Measurements from ENCODE around the gene IRF2BP2. TPM values are rescaled to one million over a fixed set of nuclear protein-coding genes. Genes with fewer than 3 reads are reported as not detected.

The IRF2BP2 gene
- total and polyA plus RNA-seq, 2 of the 13 experiments (the other 11 are each of a cell fraction or from before 2014, with no cell fraction given), result 140 to 147 TPM

DNA sequence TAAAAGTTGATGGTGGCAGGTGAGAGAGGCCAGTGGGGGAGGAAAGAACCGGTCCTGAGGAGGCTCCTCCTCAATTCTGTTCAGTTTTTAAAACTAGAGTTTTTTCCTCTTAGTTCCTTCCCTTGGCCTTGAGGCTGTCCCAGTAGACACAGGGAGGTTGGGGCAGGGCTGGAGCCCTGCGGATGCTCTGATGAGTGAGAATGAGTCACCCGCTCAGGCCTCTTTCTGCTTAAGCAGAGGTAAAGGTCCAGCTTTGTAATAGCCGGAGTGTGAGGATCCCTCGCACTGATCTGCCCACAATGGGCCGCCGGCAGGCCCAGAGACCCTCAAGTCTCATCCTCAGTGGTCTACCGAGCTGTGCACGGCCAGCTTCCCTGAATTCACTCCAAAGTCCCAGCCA, 49.6 kb upstream of the IRF2BP2 start:
- Histone ChIP-seq H3K9ac (ENCODE audit: insufficient read depth, low read depth, low read length) (no peak overlapping the region), H3K27ac (ENCODE audit: extremely low read length, insufficient read depth, low read length) (no peak overlapping the region), H3K27me3 (ENCODE audit: control insufficient read depth in 1 of 2, insufficient read depth in 2 of 2, low read length in 2 of 2) (no peaks in the 10 kb centered on the region), H3K4me2 (ENCODE audit: low read depth, low read length) (no peak overlapping the region; the same call in 1 of the 2 replicates), H2AFZ (ENCODE audit: low read length) (no peak overlapping the region), H3K4me3 (replicated peaks in 1 of 3; ENCODE audit: insufficient read depth in 1 of 3, low read depth in 2 of 3, low read length in 3 of 3) (no peak overlapping the region), H3K9me3 (ENCODE audit: low read length) (no peaks in the 10 kb centered on the region), H4K20me1 (ENCODE audit: insufficient read depth, low read length) (no peaks in the 10 kb centered on the region), H3K36me3 (replicated peaks in 1 of 2; ENCODE audit: control insufficient read depth in 1 of 2, insufficient read depth in 2 of 2, low read length in 2 of 2) (no peaks in the 10 kb centered on the region), H3K79me2 (ENCODE audit: insufficient read depth, low read length) (no peaks in the 10 kb centered on the region), H3K4me1 (ENCODE audit: insufficient read depth, low read length) (peaks cover 76% of the 10 kb centered on the region)
- DNase-seq (ENCODE audit: low spot score) (peak; percentile 30), FAIRE-seq (no peak), ATAC-seq (peak; percentile 66)
- in situ Hi-C loops (cut with HindIII; ENCODE audit: extremely low pct_ligation_motif_present, low pct_unique_long_range_greater_than_20kb) (no loop called here), intact Hi-C loops (cut with micrococcal nuclease; ENCODE audit: unreplicated experiment) (no loop called here)
- BruUV-seq (replicated peaks), result no TSS peak
- ChIA-PET POLR2A (interaction anchor here (0.9 to 3.7 kb wide), 8 partner anchors 13 to 59 kb away, joined by 3 to 41 read pairs (median 6); partner anchors contain the start of gene IRF2BP2), CTCF (ENCODE audit: low intra/inter-chr PET ratio, low total read pairs) (no interaction called here)
- WGBS (ENCODE audit: low lambda C conversion rate), result 27% methylated on average over 2 of the region's 9 CpGs
- no peak for TF ChIP-seq GZF1 (CRISPR knock-in tag; IDR thresholded peaks at IDR 0.05)
- TF ChIP-seq ZNF282 (IDR thresholded peaks at IDR 0.05; ENCODE audit: partially characterized antibody), result no peak
- no peak for TF ChIP-seq ZSCAN25 (CRISPR knock-in tag; IDR thresholded peaks at IDR 0.05)
- TF ChIP-seq SIN3B (IDR thresholded peaks at IDR 0.05; ENCODE audit: low read length), result no peak
- no peak for TF ChIP-seq JUNB (CRISPR knock-in tag; IDR thresholded peaks at IDR 0.05; ENCODE audit: borderline replicate concordance)
- no peak for TF ChIP-seq MAFK (conservative IDR thresholded peaks at IDR 0.05 in 1 of 2, IDR thresholded peaks at IDR 0.05 in 1 of 2; ENCODE audit: low read length in 2 of 2)
- TF ChIP-seq FOSL1 (CRISPR knock-in tag; IDR thresholded peaks at IDR 0.05; ENCODE audit: borderline replicate concordance), result 0 out of 2 replicates have a peak, but pooled peaks have one; percentile 33
- TF ChIP-seq, protein P1, sequence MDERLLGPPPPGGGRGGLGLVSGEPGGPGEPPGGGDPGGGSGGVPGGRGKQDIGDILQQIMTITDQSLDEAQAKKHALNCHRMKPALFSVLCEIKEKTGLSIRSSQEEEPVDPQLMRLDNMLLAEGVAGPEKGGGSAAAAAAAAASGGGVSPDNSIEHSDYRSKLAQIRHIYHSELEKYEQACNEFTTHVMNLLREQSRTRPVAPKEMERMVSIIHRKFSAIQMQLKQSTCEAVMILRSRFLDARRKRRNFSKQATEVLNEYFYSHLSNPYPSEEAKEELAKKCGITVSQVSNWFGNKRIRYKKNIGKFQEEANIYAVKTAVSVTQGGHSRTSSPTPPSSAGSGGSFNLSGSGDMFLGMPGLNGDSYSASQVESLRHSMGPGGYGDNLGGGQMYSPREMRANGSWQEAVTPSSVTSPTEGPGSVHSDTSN (CRISPR knock-in tag; IDR thresholded peaks at IDR 0.05), result no peak
- 0 out of 2 replicates have a peak, but pooled peaks have one; percentile 25 for TF ChIP-seq ZNF441 (CRISPR knock-in tag; IDR thresholded peaks at IDR 0.05; ENCODE audit: borderline replicate concordance)
- no peak for TF ChIP-seq GFI1 (CRISPR knock-in tag; IDR thresholded peaks at IDR 0.05; ENCODE audit: borderline replicate concordance)
- TF ChIP-seq ZNF747 (CRISPR knock-in tag; IDR thresholded peaks at IDR 0.05; ENCODE audit: borderline replicate concordance), result no peak
- no peak for TF ChIP-seq KLF6 (CRISPR knock-in tag; IDR thresholded peaks at IDR 0.05)
- no peak for TF ChIP-seq ZNF33B (CRISPR knock-in tag; IDR thresholded peaks at IDR 0.05)
- no peak for TF ChIP-seq ZNF773 (CRISPR knock-in tag; IDR thresholded peaks at IDR 0.05; ENCODE audit: borderline replicate concordance)
- TF ChIP-seq, protein P2, sequence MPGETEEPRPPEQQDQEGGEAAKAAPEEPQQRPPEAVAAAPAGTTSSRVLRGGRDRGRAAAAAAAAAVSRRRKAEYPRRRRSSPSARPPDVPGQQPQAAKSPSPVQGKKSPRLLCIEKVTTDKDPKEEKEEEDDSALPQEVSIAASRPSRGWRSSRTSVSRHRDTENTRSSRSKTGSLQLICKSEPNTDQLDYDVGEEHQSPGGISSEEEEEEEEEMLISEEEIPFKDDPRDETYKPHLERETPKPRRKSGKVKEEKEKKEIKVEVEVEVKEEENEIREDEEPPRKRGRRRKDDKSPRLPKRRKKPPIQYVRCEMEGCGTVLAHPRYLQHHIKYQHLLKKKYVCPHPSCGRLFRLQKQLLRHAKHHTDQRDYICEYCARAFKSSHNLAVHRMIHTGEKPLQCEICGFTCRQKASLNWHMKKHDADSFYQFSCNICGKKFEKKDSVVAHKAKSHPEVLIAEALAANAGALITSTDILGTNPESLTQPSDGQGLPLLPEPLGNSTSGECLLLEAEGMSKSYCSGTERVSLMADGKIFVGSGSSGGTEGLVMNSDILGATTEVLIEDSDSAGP (CRISPR knock-in tag; IDR thresholded peaks at IDR 0.05; ENCODE audit: borderline replicate concordance), result no peak
- TF ChIP-seq, protein P3, sequence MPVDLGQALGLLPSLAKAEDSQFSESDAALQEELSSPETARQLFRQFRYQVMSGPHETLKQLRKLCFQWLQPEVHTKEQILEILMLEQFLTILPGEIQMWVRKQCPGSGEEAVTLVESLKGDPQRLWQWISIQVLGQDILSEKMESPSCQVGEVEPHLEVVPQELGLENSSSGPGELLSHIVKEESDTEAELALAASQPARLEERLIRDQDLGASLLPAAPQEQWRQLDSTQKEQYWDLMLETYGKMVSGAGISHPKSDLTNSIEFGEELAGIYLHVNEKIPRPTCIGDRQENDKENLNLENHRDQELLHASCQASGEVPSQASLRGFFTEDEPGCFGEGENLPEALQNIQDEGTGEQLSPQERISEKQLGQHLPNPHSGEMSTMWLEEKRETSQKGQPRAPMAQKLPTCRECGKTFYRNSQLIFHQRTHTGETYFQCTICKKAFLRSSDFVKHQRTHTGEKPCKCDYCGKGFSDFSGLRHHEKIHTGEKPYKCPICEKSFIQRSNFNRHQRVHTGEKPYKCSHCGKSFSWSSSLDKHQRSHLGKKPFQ (CRISPR knock-in tag; IDR thresholded peaks at IDR 0.05; ENCODE audit: insufficient replicate concordance), result no peak
- no peak for TF ChIP-seq ZNF501 (CRISPR knock-in tag; IDR thresholded peaks at IDR 0.05)
- no peak for TF ChIP-seq ZNF382 (CRISPR knock-in tag; IDR thresholded peaks at IDR 0.05; ENCODE audit: borderline replicate concordance)
- no peak for TF ChIP-seq NR3C1 (CRISPR knock-in tag; IDR thresholded peaks at IDR 0.05)
- TF ChIP-seq FOSL2 (CRISPR knock-in tag; IDR thresholded peaks at IDR 0.05), result peak; percentile 93
- no peak for TF ChIP-seq FIP1L1 (IDR thresholded peaks at IDR 0.05; ENCODE audit: borderline replicate concordance, insufficient read depth, low read depth, low read length)
- TF ChIP-seq ZNF883 (CRISPR knock-in tag; IDR thresholded peaks at IDR 0.05; ENCODE audit: not compliant biosample characterization), result no peak
- TF ChIP-seq IRF2 (CRISPR knock-in tag; IDR thresholded peaks at IDR 0.05), result no peak

Measured in HepG2 (cell line).